Endothelial cell of umbilical vein (primary cell): ENCODE measurements around the gene SULF2. TPM values are rescaled to one million over a fixed set of nuclear protein-coding genes. Genes with fewer than 3 reads are reported as not detected.
"Not testable (repeated sequence)": the region's sequence is repeated elsewhere in the genome, so short reads cannot be mapped to it uniquely, and the experiment has no call there.

Source experiments
- BruUV-seq: library from RNA; stranded (reverse); fragments of 400-500 nt; replicated peaks from 2 replicates; lab custom pipeline; 2021; lab: Mats Ljungman, UMichigan
- CTCF ChIA-PET: fragments of 300-600, 350-600 bp; sonication (Branson Sonifier 250); formaldehyde crosslinking; loops from one replicate; lab custom pipeline; 2021; ENCODE audit warnings: antibody characterized with exemption, inconsistent platforms; lab: Charles Lee
- POLR2A ChIA-PET: fragments of 300-600, 350-600 bp; sonication (Branson Sonifier 250); formaldehyde crosslinking; loops from one replicate; lab custom pipeline; 2021; ENCODE audit warnings: antibody characterized with exemption, inconsistent platforms; lab: Charles Lee
- DNase-seq: peaks from one replicate; pipeline ENCODE4 v3.0.0-alpha.2; 2011; ENCODE audit warnings: low read depth, low spot score
- FAIRE-seq: peaks from 2 replicates; lab custom pipeline; 2011; peaks lifted over from hg19 to GRCh38; lab: Jason Lieb, UNC
- H2AFZ ChIP-seq: 2 replicates; pipeline ENCODE4 v1.6.0; 2012; ENCODE audit warnings: low read depth, low read length, control low read depth, inconsistent platforms
- H3K27ac ChIP-seq: 2 replicates; pipeline ENCODE4 v1.5.1; 2011; ENCODE audit warnings: low read depth, mild to moderate bottlenecking, control low read depth, low read length, moderate library complexity; ENCODE audit not compliant: insufficient read depth
- H3K27me3 ChIP-seq, 2 experiments: 2 replicates each; pipeline versions ENCODE4 v1.6.0 to v1.6.1; 2011; ENCODE audit warnings: low read length in 2 of 2, mixed read lengths in 1 of 2; ENCODE audit not compliant: control insufficient read depth in 2 of 2, insufficient read depth in 2 of 2
- H3K36me3 ChIP-seq, 2 experiments: 2 replicates in 1 of 2; 3 replicates in 1 of 2; pipeline ENCODE4 v1.5.1; 2011; ENCODE audit warnings: low read length in 2 of 2, mild to moderate bottlenecking in 1 of 2, moderate library complexity in 1 of 2; ENCODE audit not compliant: control insufficient read depth in 2 of 2, insufficient read depth in 2 of 2; ENCODE audit errors: extremely low read depth in 1 of 2
- H3K4me1 ChIP-seq: 3 replicates; pipeline ENCODE4 v1.5.1; 2011; ENCODE audit warnings: mild to moderate bottlenecking, low read length; ENCODE audit not compliant: control insufficient read depth, insufficient read depth; ENCODE audit errors: extremely low read depth
- H3K4me2 ChIP-seq: 2 replicates; pipeline ENCODE4 v1.6.1; 2011; ENCODE audit warnings: low read length, control low read depth, mixed read lengths; ENCODE audit not compliant: insufficient read depth
- H3K4me3 ChIP-seq, 3 experiments: fragments of 200-600 bp in 1 of 3; sonication (generic), shearing (Covaris generic) in 1 of 3; replicated peaks in 1 of 3; 2 replicates each; pipeline ENCODE4 v1.5.1; 2011 to 2016; ENCODE audit warnings: control low read depth in 3 of 3, low read length in 3 of 3, mild to moderate bottlenecking in 2 of 3, inconsistent platforms in 1 of 3, low read depth in 1 of 3, moderate library complexity in 1 of 3; ENCODE audit not compliant: insufficient read depth in 1 of 3
- H3K79me2 ChIP-seq: 2 replicates; pipeline ENCODE4 v1.6.0; 2012; ENCODE audit warnings: low read length, inconsistent platforms; ENCODE audit not compliant: control insufficient read depth, insufficient read depth
- H3K9ac ChIP-seq: replicated peaks from 2 replicates; pipeline ENCODE3; 2011; ENCODE audit warnings: low read length, control low read depth; ENCODE audit not compliant: insufficient read depth; ENCODE audit errors: extremely low read depth
- H3K9me1 ChIP-seq: replicated peaks from 3 replicates; pipeline ENCODE4 v1.6.0; 2011; ENCODE audit warnings: mild to moderate bottlenecking, low read length; ENCODE audit not compliant: control insufficient read depth, insufficient read depth; ENCODE audit errors: extremely low read depth
- H3K9me3 ChIP-seq: replicated peaks from 2 replicates; pipeline ENCODE4 v1.5.1; 2012; ENCODE audit warnings: low read length, inconsistent platforms; ENCODE audit not compliant: control insufficient read depth, insufficient read depth
- H4K20me1 ChIP-seq: replicated peaks from 2 replicates; pipeline ENCODE3; 2011; ENCODE audit warnings: mild to moderate bottlenecking, low read length; ENCODE audit not compliant: control insufficient read depth, insufficient read depth; ENCODE audit errors: extremely low read depth
- EZH2 ChIP-seq: IDR thresholded peaks from 2 replicates; pipeline ENCODE4 v1.6.1; 2012; ENCODE audit warnings: borderline replicate concordance, low read depth, mild to moderate bottlenecking, moderate library complexity, low read length, inconsistent platforms; ENCODE audit not compliant: severe bottlenecking
- FOS ChIP-seq: IDR thresholded peaks from 2 replicates; pipeline ENCODE4 v1.6.1; 2011; ENCODE audit warnings: mild to moderate bottlenecking, low read length, moderate library complexity, borderline replicate concordance; ENCODE audit not compliant: insufficient read depth
- GATA2 ChIP-seq: IDR thresholded peaks from 2 replicates; pipeline ENCODE4 v1.7.0; 2011; ENCODE audit warnings: low read depth, mild to moderate bottlenecking, moderate library complexity, mixed read lengths, low read length; ENCODE audit not compliant: insufficient read length, insufficient read depth
- JUN ChIP-seq: IDR thresholded peaks from 2 replicates; pipeline ENCODE4 v1.6.1; 2011; ENCODE audit warnings: borderline replicate concordance, low read depth; ENCODE audit not compliant: insufficient read length, insufficient read depth
- MAX ChIP-seq: IDR thresholded peaks from 2 replicates; pipeline ENCODE4 v1.6.1; 2011; ENCODE audit not compliant: insufficient read depth, insufficient read length
- MYC ChIP-seq: IDR thresholded peaks from one replicate; pipeline ENCODE4 v1.6.1; 2011; ENCODE audit warnings: mild to moderate bottlenecking, low read depth, low read length
- POLR2A ChIP-seq: IDR thresholded peaks from 2 replicates; pipeline ENCODE4 v1.6.1; 2012; ENCODE audit warnings: low read depth, mild to moderate bottlenecking, control low read depth, low read length
- POLR2AphosphoS5 ChIP-seq: IDR thresholded peaks from 2 replicates; pipeline ENCODE4 v1.6.1; 2012; ENCODE audit warnings: low read depth, mild to moderate bottlenecking, control low read depth, low read length, moderate library complexity; ENCODE audit not compliant: insufficient read depth
- dilution Hi-C: fragments of 300-500 bp; cut with MboI; formaldehyde crosslinking; loops from one replicate; pipeline ENCODE4 v1.15.0; 2019; ENCODE audit warnings: low sequenced_read_pairs; ENCODE audit not compliant: extremely low pct_ligation_motif_present
- intact Hi-C: fragments of 100-400 bp; cut with micrococcal nuclease; formaldehyde crosslinking; loops from one replicate; pipeline ENCODE4 v1.10.0; 2022
- polyA plus RNA-seq, 4 experiments: library from polyadenylated mRNA; depleted of rRNA in 3 of 4; stranded (reverse) in 3 of 4; unstranded in 1 of 4; fragments of >200 nt; gene quantifications; 2 replicates each; pipeline versions ENCODE4 v1.2.1 to v1.2.3, GENCODE V29; 2011 to 2012; ENCODE audit warnings: missing spikeins in 1 of 4
- total RNA-seq: library from RNA; stranded (reverse); gene quantifications from 2 replicates; pipeline ENCODE4 v1.2.3, GENCODE V29; 2021

SULF2 gene
- total and polyA plus RNA-seq, 2 donors (not counting 3 experiments of a cell fraction or from before 2014, with no cell fraction given): 58.5 to 160 TPM

GRCh38 chr20:47809161-47809960, 24.1 kb upstream of the SULF2 start:
- Histone ChIP-seq H3K9me1 (no peaks in the 10 kb centered on the region), H3K4me1 (peaks cover 8% of the 10 kb centered on the region), H3K4me3 (no peak overlapping the region), H3K9me3 (no peaks in the 10 kb centered on the region), H3K27ac (no peak overlapping the region), H3K79me2 (no peaks in the 10 kb centered on the region), H3K9ac (no peak overlapping the region), H4K20me1 (no peaks in the 10 kb centered on the region), H2AFZ (no peak overlapping the region), H3K4me2 (no peak overlapping the region), H3K36me3 (no peaks in the 10 kb centered on the region), H3K27me3 (peaks cover 2 to 14% of the 10 kb centered on the region in 2 experiments)
- FAIRE-seq (no peak), DNase-seq (no peak)
- POLR2A ChIA-PET: no interaction called here
- intact Hi-C loops: no loop called here
- no peak for TF ChIP-seq MAX
- TF ChIP-seq MYC: no peak
- no peak for TF ChIP-seq POLR2A
- no peak for TF ChIP-seq FOS
- no peak for TF ChIP-seq GATA2
- dilution Hi-C loops: no loop called here
- no TSS peak for BruUV-seq
- CTCF ChIA-PET: no interaction called here

GRCh38 chr20:47805951-47806350, 20.7 kb upstream of the SULF2 start:
- no peaks in the 10 kb centered on the region for H3K9me3 ChIP-seq
- H4K20me1 ChIP-seq: no peaks in the 10 kb centered on the region
- dilution Hi-C loops: no loop called here
- no peaks in the 10 kb centered on the region for H3K79me2 ChIP-seq
- ChIA-PET POLR2A (no interaction called here), CTCF (interaction anchor here (1.3 kb wide), 1 partner anchor 815 kb away, joined by 4 read pairs; no protein-coding TSS in a partner anchor)
- no peak overlapping the region for H2AFZ ChIP-seq
- no peak overlapping the region for H3K9ac ChIP-seq
- DNase-seq: no peak
- H3K4me3 ChIP-seq: no peak overlapping the region
- H3K9me1 ChIP-seq: no peaks in the 10 kb centered on the region
- intact Hi-C loops: no loop called here
- H3K27ac ChIP-seq: no peak overlapping the region
- BruUV-seq: no TSS peak
- FAIRE-seq: no peak
- no peak overlapping the region for H3K4me2 ChIP-seq
- no peak for TF ChIP-seq POLR2AphosphoS5
- TF ChIP-seq JUN: no peak
- no peak for TF ChIP-seq EZH2
- TF ChIP-seq MYC: no peak
- TF ChIP-seq FOS: no peak
- TF ChIP-seq GATA2: no peak
- TF ChIP-seq POLR2A: no peak
- H3K36me3 ChIP-seq: no peaks in the 10 kb centered on the region
- H3K27me3 ChIP-seq: peaks cover 2% of the 10 kb centered on the region in 2 experiments
- no peaks in the 10 kb centered on the region for H3K4me1 ChIP-seq

GRCh38 chr20:47804972-47805371, 19.7 kb upstream of the SULF2 start:
- H3K4me3 ChIP-seq, H3K27ac ChIP-seq, DNase-seq, H3K9me1 ChIP-seq, POLR2A ChIA-PET, H3K9me3 ChIP-seq, dilution Hi-C loops, H3K79me2 ChIP-seq, intact Hi-C loops, H3K9ac ChIP-seq, H2AFZ ChIP-seq, BruUV-seq, H3K27me3 ChIP-seq, H3K4me1 ChIP-seq, H3K4me2 ChIP-seq, H4K20me1 ChIP-seq, H3K36me3 ChIP-seq, FAIRE-seq: not testable (repeated sequence)
- CTCF ChIA-PET: interaction anchor here (1.3 kb wide), 1 partner anchor 815 kb away, joined by 4 read pairs; no protein-coding TSS in a partner anchor
